Measurements from ENCODE around the gene CDC26. TPM values are rescaled to one million over a fixed set of nuclear protein-coding genes. Genes with fewer than 3 reads are reported as not detected.

The CDC26 gene
- total and polyA plus RNA-seq, 10 of the 15 experiments (the other 5 are each of a cell fraction or from before 2014, with no cell fraction given) = 28.2 to 156 (median 61.5) TPM

GRCh38 chr9:113221003-113221799 lies 54.2 kb downstream of the CDC26 start, which contains the start of the genes FKBP15 and SLC31A1 (continued):
- TF ChIP-seq ZBTB4 (CRISPR knock-in tag; IDR thresholded peaks at IDR 0.05) = no peak
- peak; percentile 84 to 88 for TF ChIP-seq IKZF2 (IDR thresholded peaks at IDR 0.05)
- TF ChIP-seq SMC3 (IDR thresholded peaks at IDR 0.05; ENCODE audit: borderline replicate concordance, low read length) = 0 out of 2 replicates have a peak, but pooled peaks have one; percentile 3
- TF ChIP-seq CEBPZ (IDR thresholded peaks at IDR 0.05; ENCODE audit: low read depth, low read length) = no peak
- no peak for TF ChIP-seq ZBTB33 (IDR thresholded peaks at IDR 0.05)
- peak; percentile 56 for TF ChIP-seq PKNOX1 (IDR thresholded peaks at IDR 0.05)
- TF ChIP-seq EED (IDR thresholded peaks at IDR 0.05; ENCODE audit: low read depth) = peak; percentile 41; the same call in 1 of the 2 replicates
- TF ChIP-seq LARP7 (IDR thresholded peaks at IDR 0.05) = 0 out of 2 replicates have a peak, but pooled peaks have one; percentile 61
- TF ChIP-seq BACH1 (IDR thresholded peaks at IDR 0.05; ENCODE audit: borderline replicate concordance) = no peak
- TF ChIP-seq EP300 (IDR thresholded peaks at IDR 0.05; ENCODE audit: borderline replicate concordance in 1 of 2, control insufficient read depth in 1 of 2, low read depth in 2 of 2, low read length in 2 of 2) = peak in 1 of 2 experiments; percentile 29; a peak in 1 of 4 replicates
- TF ChIP-seq EGR1 (IDR thresholded peaks at IDR 0.05; ENCODE audit: borderline replicate concordance in 1 of 2, low read depth in 2 of 2, low read length in 2 of 2) = no peak
- TF ChIP-seq RELA (IDR thresholded peaks at IDR 0.05; ENCODE audit: borderline replicate concordance, partially characterized antibody) = peak; percentile 58
- TF ChIP-seq PRDM15 (CRISPR knock-in tag; IDR thresholded peaks at IDR 0.05) = no peak
- no peak for TF ChIP-seq HDAC2 (IDR thresholded peaks at IDR 0.05)
- TF ChIP-seq CREM (IDR thresholded peaks at IDR 0.05; ENCODE audit: low read depth) = peak; percentile 86

Measured in GM12878 (cell line).